HFFc6 (cell line): Measurements from ENCODE around the gene SORBS2. TPM values are rescaled to one million over a fixed set of nuclear protein-coding genes. Genes with fewer than 3 reads are reported as not detected.

Experiments used
- DNase-seq: peaks from one replicate; pipeline ENCODE4 v3.0.0-alpha.2; 2018
- H3K27ac Mint-ChIP-seq: 2 replicates; pipeline ENCODE4 v1.8.0; 2020; ENCODE audit warnings: mild to moderate bottlenecking, mixed read lengths
- H3K27me3 Mint-ChIP-seq: 2 replicates; pipeline ENCODE4 v1.8.0; 2021; ENCODE audit warnings: mild to moderate bottlenecking, moderate library complexity, mixed read lengths; ENCODE audit not compliant: insufficient read depth
- H3K36me3 Mint-ChIP-seq: 2 replicates; pipeline ENCODE4 v1.8.0; 2021; ENCODE audit warnings: low read depth, mixed read lengths
- H3K4me1 Mint-ChIP-seq: 2 replicates; pipeline ENCODE4 v1.8.0; 2020; ENCODE audit warnings: low read depth, mixed read lengths
- H3K4me3 Mint-ChIP-seq: 2 replicates; pipeline ENCODE4 v1.8.0; 2020; ENCODE audit warnings: mild to moderate bottlenecking, moderate library complexity, mixed read lengths
- H3K9me3 Mint-ChIP-seq: 2 replicates; pipeline ENCODE4 v1.8.0; 2020; ENCODE audit warnings: mild to moderate bottlenecking, mixed read lengths
- CTCF ChIP-seq: fragments of 200-600 bp; sonication (generic); IDR thresholded peaks from 2 replicates; pipeline ENCODE4 v1.5.0; 2021; ENCODE audit warnings: antibody characterized with exemption, mild to moderate bottlenecking
- total RNA-seq, 6 experiments: library from RNA; stranded (reverse); fragmentation: NEBNext Ultra II Directional; extraction: Animal tissue kit (Norgen Biotek cat#: 25700); gene quantifications; 2 replicates in 1 of 6; 3 replicates in 5 of 6; pipeline ENCODE4 v1.2.3, GENCODE V29; 2021

The SORBS2 gene
- total RNA-seq, 6 experiments from 2014 or later = 0.48 to 3.6 (median 0.72) TPM

- DNase-seq = no peak
- Mint-ChIP-seq H3K27ac (no peak overlapping the region), H3K4me3 (peak overlapping the region; percentile 61; the same call in 1 of the 2 replicates), H3K27me3 (no peaks in the 10 kb centered on the region; the same call in 1 of the 2 replicates), H3K4me1 (peaks cover 48% of the 10 kb centered on the region), H3K36me3 (no peaks in the 10 kb centered on the region), H3K9me3 (no peaks in the 10 kb centered on the region)
- TF ChIP-seq CTCF = no peak
These were observed 38.6 kb downstream of the SORBS2 start for GRCh38 chr4:185773419-185773818.

GRCh38 chr4:185772391-185773093 lies 39.5 kb downstream of the SORBS2 start:
- no peak overlapping the region for H3K4me3 Mint-ChIP-seq

GRCh38 chr4:185771711-185772390 lies 40.1 kb downstream of the SORBS2 start:
- peaks cover 48% of the 10 kb centered on the region for H3K4me1 Mint-ChIP-seq
- DNase-seq = no peak
- H3K36me3 Mint-ChIP-seq = no peaks in the 10 kb centered on the region
- no peak for TF ChIP-seq CTCF
- H3K9me3 Mint-ChIP-seq = no peaks in the 10 kb centered on the region
- no peaks in the 10 kb centered on the region; the same call in 1 of the 2 replicates for H3K27me3 Mint-ChIP-seq
- H3K4me3 Mint-ChIP-seq = no peak overlapping the region
- H3K27ac Mint-ChIP-seq = no peak overlapping the region

More at GRCh38 chr4:185772391-185773093, 39.5 kb downstream of the SORBS2 start:
- Mint-ChIP-seq H3K27me3 (no peaks in the 10 kb centered on the region; the same call in 1 of the 2 replicates), H3K4me1 (peaks cover 48% of the 10 kb centered on the region), H3K36me3 (no peaks in the 10 kb centered on the region), H3K27ac (no peak overlapping the region), H3K9me3 (no peaks in the 10 kb centered on the region)
- no peak for TF ChIP-seq CTCF
- no peak for DNase-seq

GRCh38 chr4:185767528-185767927 lies 44.5 kb downstream of the SORBS2 start:
- no peak for DNase-seq
- Mint-ChIP-seq H3K36me3 (no peaks in the 10 kb centered on the region), H3K4me1 (peaks cover 14% of the 10 kb centered on the region; the same call in 1 of the 2 replicates), H3K4me3 (no peak overlapping the region), H3K27ac (no peak overlapping the region), H3K27me3 (no peaks in the 10 kb centered on the region; the same call in 1 of the 2 replicates), H3K9me3 (no peaks in the 10 kb centered on the region)
- TF ChIP-seq CTCF = no peak

GRCh38 chr4:185764876-185765275 lies 47.1 kb downstream of the SORBS2 start:
- H3K4me3 Mint-ChIP-seq = no peak overlapping the region
- no peaks in the 10 kb centered on the region for H3K9me3 Mint-ChIP-seq
- DNase-seq = no peak
- H3K27me3 Mint-ChIP-seq = peaks cover 6% of the 10 kb centered on the region
- H3K4me1 Mint-ChIP-seq = peaks cover 6% of the 10 kb centered on the region; the same call in 1 of the 2 replicates
- H3K36me3 Mint-ChIP-seq = no peaks in the 10 kb centered on the region
- H3K27ac Mint-ChIP-seq = no peak overlapping the region
- no peak for TF ChIP-seq CTCF
